ENCODE data around the gene SH2D6.
A peak's percentile ranks its signal among the peaks of the same experiment; 100 is the strongest.

- no peak for TF ChIP-seq CTCF (IDR thresholded peaks at IDR 0.05)
- peak in 1 of 2 donors; percentile 71 for TF ChIP-seq POLR2A (IDR thresholded peaks at IDR 0.05)
These were observed at the start of gene SH2D6 for GRCh38 chr2:85418132-85419008.

Measured in heart left ventricle (tissue), 13 donors.